PFSK-1 (cell line): Measurements from ENCODE around the gene ARID4B.

Experiments used
- FOXP2 ChIP-seq: optimal IDR thresholded peaks from 2 replicates; pipeline ENCODE3; 2011; ENCODE audit warnings: borderline replicate concordance, control low read depth, inconsistent platforms; ENCODE audit not compliant: insufficient read depth; ENCODE audit errors: extremely low read length, extremely low read depth
- POLR2AphosphoS5 ChIP-seq: IDR thresholded peaks from 2 replicates; pipeline ENCODE4 v1.6.1; 2012; ENCODE audit warnings: low read depth, mild to moderate bottlenecking, control low read depth, low read length, moderate library complexity
- REST ChIP-seq, 2 experiments: IDR thresholded peaks; 2 replicates each; pipeline versions ENCODE4 v1.6.1 to v1.8.0; 2011 to 2012; ENCODE audit warnings: low read depth in 2 of 2, low read length in 2 of 2, control low read depth in 1 of 2, inconsistent platforms in 1 of 2, mild to moderate bottlenecking in 1 of 2, moderate library complexity in 1 of 2; ENCODE audit not compliant: insufficient read depth in 1 of 2
- SIN3A ChIP-seq: IDR thresholded peaks from 2 replicates; pipeline ENCODE4 v1.6.1; 2012; ENCODE audit warnings: mild to moderate bottlenecking, low read length, moderate library complexity, borderline replicate concordance; ENCODE audit not compliant: insufficient read depth
- TAF1 ChIP-seq: IDR thresholded peaks from 2 replicates; pipeline ENCODE4 v1.6.1; 2012; ENCODE audit warnings: low read length, control low read depth, borderline replicate concordance; ENCODE audit not compliant: insufficient read depth

GRCh38 chr1:235176486-235176885 lies 151.5 kb downstream of the ARID4B start:
- TF ChIP-seq SIN3A = no peak
- no peak for TF ChIP-seq POLR2AphosphoS5
- TF ChIP-seq TAF1 = no peak
- no peak for TF ChIP-seq REST (IDR thresholded peaks at IDR 0.05; ENCODE audit: insufficient read depth in 1 of 2, low read depth in 2 of 2, low read length in 2 of 2)
- TF ChIP-seq FOXP2 = no peak
